MV-4-11 (cell line): Measurements from ENCODE around the gene HMCN1.

Experiments used
- DNase-seq: peaks from one replicate; lab custom pipeline; 2025; lab: John Stamatoyannopoulos, UW

The HMCN1 gene

GRCh38 chr1:185804608-185805007, 70.4 kb downstream of the HMCN1 start:
- no peak for DNase-seq

GRCh38 chr1:185807275-185807674, 73.1 kb downstream of the HMCN1 start:
- no peak for DNase-seq

GRCh38 chr1:185808631-185809030, 74.4 kb downstream of the HMCN1 start:
- no peak for DNase-seq

- DNase-seq: no peak
These were observed 77.0 kb downstream of the HMCN1 start for GRCh38 chr1:185811073-185811709.

- no peak for DNase-seq
These were observed 78.7 kb downstream of the HMCN1 start for GRCh38 chr1:185812934-185813333.

- DNase-seq: peak; percentile 44
These were observed 79.3 kb downstream of the HMCN1 start for GRCh38 chr1:185813401-185813979.

GRCh38 chr1:185816460-185816859, 82.3 kb downstream of the HMCN1 start:
- DNase-seq: no peak

- DNase-seq: no peak
These were observed 85.6 kb downstream of the HMCN1 start for GRCh38 chr1:185819798-185820197.

- DNase-seq: no peak
These were observed 87.6 kb downstream of the HMCN1 start for GRCh38 chr1:185821612-185822385.

GRCh38 chr1:185823467-185823866, 89.3 kb downstream of the HMCN1 start:
- no peak for DNase-seq

GRCh38 chr1:185824106-185824505, 89.9 kb downstream of the HMCN1 start:
- no peak for DNase-seq

- no peak for DNase-seq
These were observed 91.4 kb downstream of the HMCN1 start for GRCh38 chr1:185825556-185825955.

GRCh38 chr1:185834371-185834905, 100.2 kb downstream of the HMCN1 start:
- DNase-seq: no peak

GRCh38 chr1:185835191-185835590, 101.0 kb downstream of the HMCN1 start:
- DNase-seq: no peak

- DNase-seq: no peak
These were observed 103.5 kb downstream of the HMCN1 start for GRCh38 chr1:185837711-185838110.

- no peak for DNase-seq
These were observed 103.9 kb downstream of the HMCN1 start for GRCh38 chr1:185838111-185838510.

GRCh38 chr1:185840880-185841279, 106.7 kb downstream of the HMCN1 start:
- DNase-seq: no peak

- no peak for DNase-seq
These were observed 109.2 kb downstream of the HMCN1 start for GRCh38 chr1:185843297-185843869.

- DNase-seq: no peak
These were observed 109.8 kb downstream of the HMCN1 start for GRCh38 chr1:185843986-185844385.

GRCh38 chr1:185846672-185847444, 112.7 kb downstream of the HMCN1 start:
- no peak for DNase-seq

- no peak for DNase-seq
These were observed 114.8 kb downstream of the HMCN1 start for GRCh38 chr1:185849014-185849413.

- no peak for DNase-seq
These were observed 116.2 kb downstream of the HMCN1 start for GRCh38 chr1:185850366-185850765.
